Esophagus muscularis mucosa (tissue), 4 donors: ENCODE measurements around the gene SOCS3. TPM values are rescaled to one million over a fixed set of nuclear protein-coding genes. Genes with fewer than 3 reads are reported as not detected.

ENCODE experiments used
- DNase-seq: peaks from one replicate; pipeline ENCODE4 v3.0.0-alpha.2; 2017; ENCODE audit errors: extremely low spot score
- H3K27ac ChIP-seq, 4 donors: fragments of 200-600 bp; sonication (generic); replicated peaks in 1 of 4; 1 replicate in 3 of 4; 2 replicates in 1 of 4; pipeline ENCODE4 v1.5.1; 2016 to 2019; ENCODE audit warnings: mild to moderate bottlenecking in 1 of 4
- H3K27me3 ChIP-seq, 4 donors: fragments of 200-600 bp; sonication (generic); one replicate each; pipeline versions ENCODE4 v1.5.1 to v1.6.0; 2016 to 2019
- H3K36me3 ChIP-seq, 4 donors: fragments of 200-600 bp; sonication (generic); one replicate each; pipeline ENCODE4 v1.5.1; 2016 to 2019
- H3K4me1 ChIP-seq, 4 donors: fragments of 200-600 bp; sonication (generic); one replicate each; pipeline ENCODE4 v1.5.1; 2016 to 2019
- H3K4me3 ChIP-seq, 4 donors: fragments of 200-600 bp; sonication (generic); 1 replicate in 2 of 4; 2 replicates in 2 of 4; pipeline ENCODE4 v1.5.1; 2016 to 2019; ENCODE audit warnings: mild to moderate bottlenecking in 4 of 4, moderate library complexity in 1 of 4
- H3K9me3 ChIP-seq, 4 donors: fragments of 200-600 bp; sonication (generic); 1 replicate in 3 of 4; 2 replicates in 1 of 4; pipeline ENCODE4 v1.5.1; 2016 to 2019
- CTCF ChIP-seq, 3 experiments: fragments of 200-600 bp in 2 of 3; fragments of 450-650 bp in 1 of 3; sonication (generic) in 2 of 3; IDR thresholded peaks; one replicate each; pipeline ENCODE4 v1.5.1; 2017 to 2019; ENCODE audit warnings: antibody characterized with exemption in 3 of 3, mild to moderate bottlenecking in 2 of 3, moderate library complexity in 1 of 3
- EP300 ChIP-seq: sonication (generic); formaldehyde crosslinking; IDR thresholded peaks from one replicate; pipeline ENCODE4 v1.6.1; 2017; ENCODE audit warnings: antibody characterized with exemption
- POLR2A ChIP-seq: fragments of 450-650 bp; IDR thresholded peaks from one replicate; pipeline ENCODE4 v1.6.1; 2017; ENCODE audit warnings: antibody characterized with exemption, moderate library complexity, mild to moderate bottlenecking, low read depth
- POLR2AphosphoS5 ChIP-seq, 2 donors: sonication (generic); formaldehyde crosslinking; IDR thresholded peaks; one replicate each; pipeline ENCODE4 v1.6.1; 2017; ENCODE audit warnings: antibody characterized with exemption in 2 of 2
- WGBS: methylation state at CpG from one replicate; pipeline ENCODE4 v1.1.5; 2018; 5-methylcytosine and 5-hydroxymethylcytosine counted together
- intact Hi-C: fragments of 100-400 bp; cut with DNase I; formaldehyde crosslinking; loops from one replicate; pipeline ENCODE4 v1.15.1; 2023
- total RNA-seq, 4 donors: library from RNA; depleted of rRNA; stranded (reverse); fragments of >200 nt; gene quantifications; one replicate each; pipeline versions ENCODE4 v1.1.0 to v1.2.1, GENCODE V29; 2016

Gene SOCS3
- total RNA-seq, 4 donors from 2014 or later, result 12.5 to 1,139 (median 39.3) TPM

- Histone ChIP-seq H3K4me3 (no peak overlapping the region), H3K27ac (peak overlapping the region; percentile 77 to 87 (median 84)), H3K27me3 (no peaks in the 10 kb centered on the region), H3K4me1 (peaks cover 35 to 54% (median 51%) of the 10 kb centered on the region in 4 donors), H3K9me3 (no peaks in the 10 kb centered on the region), H3K36me3 (no peaks in the 10 kb centered on the region)
- no peak for DNase-seq
- WGBS, result 67% methylated on average over 20 of the region's 20 CpGs
- intact Hi-C loops, result no loop called here
- TF ChIP-seq EP300, result no peak
- TF ChIP-seq CTCF (IDR thresholded peaks at IDR 0.05), result no peak
- no peak for TF ChIP-seq POLR2AphosphoS5 (IDR thresholded peaks at IDR 0.05)
- no peak for TF ChIP-seq POLR2A
Observed at GRCh38 chr17:78316867-78317789, 42.7 kb downstream of the SOCS3 start.

- DNase-seq, result no peak
- 88% methylated on average over 17 of the region's 22 CpGs for WGBS
- peak overlapping the region in 2 of 4 donors; percentile 8 for H3K4me3 ChIP-seq
- no peak for TF ChIP-seq POLR2AphosphoS5 (IDR thresholded peaks at IDR 0.05)
- no peak for TF ChIP-seq POLR2A
- no peak for TF ChIP-seq EP300
- TF ChIP-seq CTCF (IDR thresholded peaks at IDR 0.05), result no peak
- no peaks in the 10 kb centered on the region for H3K36me3 ChIP-seq
- peak overlapping the region; percentile 77 to 87 (median 84) for H3K27ac ChIP-seq
- intact Hi-C loops, result no loop called here
- no peaks in the 10 kb centered on the region for H3K27me3 ChIP-seq
- no peaks in the 10 kb centered on the region for H3K9me3 ChIP-seq
- H3K4me1 ChIP-seq, result peaks cover 33 to 54% (median 49%) of the 10 kb centered on the region in 4 donors
Observed at GRCh38 chr17:78316115-78316866, 43.6 kb downstream of the SOCS3 start.

- Histone ChIP-seq H3K27me3 (no peaks in the 10 kb centered on the region), H3K4me3 (peak overlapping the region in 2 of 4 donors; percentile 8), H3K27ac (peak overlapping the region; percentile 77 to 87 (median 84)), H3K9me3 (no peaks in the 10 kb centered on the region), H3K4me1 (peaks cover 33 to 54% (median 49%) of the 10 kb centered on the region in 4 donors), H3K36me3 (no peaks in the 10 kb centered on the region)
- intact Hi-C loops, result no loop called here
- WGBS, result 16% methylated on average over 12 of the region's 12 CpGs
- TF ChIP-seq EP300 (peak; percentile 49), POLR2A (no peak), CTCF (IDR thresholded peaks at IDR 0.05) (no peak), POLR2AphosphoS5 (IDR thresholded peaks at IDR 0.05) (peak; percentile 49 to 68)
- DNase-seq, result peak; percentile 97
Observed at GRCh38 chr17:78315355-78316114, 44.3 kb downstream of the SOCS3 start.

- H3K36me3 ChIP-seq, result no peaks in the 10 kb centered on the region
Observed at GRCh38 chr17:78314683-78315354, 45.1 kb downstream of the SOCS3 start.

More at GRCh38 chr17:78314683-78315354, 45.1 kb downstream of the SOCS3 start:
- H3K4me3 ChIP-seq, result peak overlapping the region; percentile 55 to 64 (median 60)
- peaks cover 33 to 54% (median 49%) of the 10 kb centered on the region in 4 donors for H3K4me1 ChIP-seq
- no peak for DNase-seq
- peak overlapping the region; percentile 77 to 87 (median 84) for H3K27ac ChIP-seq
- intact Hi-C loops, result no loop called here
- TF ChIP-seq CTCF (IDR thresholded peaks at IDR 0.05), result peak in 1 of 3 experiments; percentile 3
- TF ChIP-seq POLR2A, result no peak
- H3K9me3 ChIP-seq, result no peaks in the 10 kb centered on the region
- no peaks in the 10 kb centered on the region for H3K27me3 ChIP-seq
- 73% methylated on average over 11 of the region's 12 CpGs for WGBS
